Stimulated activated CD4-positive, alpha-beta T cell treated with anti-CD3 and anti-CD28 coated beads, Interleukin-15, amount 100 ng/mL, for 24 hours (primary cell): ENCODE data around the gene ORC1.

Experiments
- DNase-seq: peaks from one replicate; pipeline ENCODE4 v3.0.0-alpha.2; 2020

The ORC1 gene

DNA sequence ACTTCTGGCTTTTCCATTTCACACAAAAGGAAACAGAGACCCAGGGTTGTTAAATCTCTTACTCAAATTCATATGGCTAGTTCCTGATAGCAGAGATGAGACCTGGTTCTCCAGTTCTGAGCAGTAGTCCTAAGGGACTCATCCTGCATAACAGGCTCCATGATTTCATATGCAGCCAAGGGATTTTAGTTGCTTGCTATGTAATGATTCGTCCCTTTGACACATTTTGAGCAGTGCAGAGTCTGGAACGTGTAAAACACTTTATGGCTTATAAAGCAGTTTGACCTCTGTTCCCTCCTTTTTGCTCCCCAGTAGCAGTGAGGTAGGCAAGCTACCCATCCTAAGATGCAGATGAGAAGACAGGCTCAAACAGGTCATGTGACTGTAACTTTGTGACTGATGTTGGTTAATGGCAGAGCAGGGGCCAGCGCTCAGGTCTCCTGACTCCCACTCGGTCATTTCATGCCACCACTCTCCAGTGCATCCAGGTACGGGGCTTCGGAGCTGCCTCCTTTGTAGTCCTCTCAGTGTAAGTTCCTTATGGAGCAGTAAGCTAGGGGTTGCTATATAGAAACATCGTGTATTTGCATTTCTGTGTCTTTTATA lies 62.5 kb downstream of the ORC1 start:
- no peak for DNase-seq

GRCh38 chr1:52337439-52337838 lies 66.8 kb downstream of the ORC1 start:
- no peak for DNase-seq

DNA sequence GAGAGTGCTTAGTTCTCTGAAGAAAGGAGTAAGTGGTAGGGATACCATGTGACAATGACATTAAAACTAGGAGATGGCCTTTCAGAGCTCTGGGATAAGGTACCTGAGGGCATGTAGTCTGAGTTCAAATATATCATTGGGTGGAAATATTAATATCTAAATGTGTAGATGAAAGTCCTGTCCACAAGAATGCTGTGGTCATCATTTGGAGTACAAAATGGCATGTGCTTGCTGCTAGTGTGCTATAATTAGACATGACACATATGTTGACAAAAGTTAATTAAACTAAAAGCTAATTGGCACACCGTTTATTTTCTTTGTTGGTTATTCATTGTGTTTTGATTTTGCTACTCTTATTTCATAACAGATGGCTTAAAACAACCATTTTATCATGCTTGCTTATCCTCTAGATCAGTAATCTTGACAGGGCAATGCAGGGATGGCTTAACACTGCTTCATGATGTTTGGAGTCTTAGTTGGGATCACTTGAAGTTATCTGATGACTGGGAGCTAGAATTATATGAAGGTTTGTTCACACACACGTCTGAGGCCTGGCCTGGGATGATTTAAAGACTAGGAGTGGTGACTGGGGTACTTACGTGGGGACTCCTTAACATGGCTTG lies 69.2 kb downstream of the ORC1 start:
- DNase-seq: no peak

GRCh38 chr1:52332411-52332810 lies 71.8 kb downstream of the ORC1 start:
- no peak for DNase-seq

DNA sequence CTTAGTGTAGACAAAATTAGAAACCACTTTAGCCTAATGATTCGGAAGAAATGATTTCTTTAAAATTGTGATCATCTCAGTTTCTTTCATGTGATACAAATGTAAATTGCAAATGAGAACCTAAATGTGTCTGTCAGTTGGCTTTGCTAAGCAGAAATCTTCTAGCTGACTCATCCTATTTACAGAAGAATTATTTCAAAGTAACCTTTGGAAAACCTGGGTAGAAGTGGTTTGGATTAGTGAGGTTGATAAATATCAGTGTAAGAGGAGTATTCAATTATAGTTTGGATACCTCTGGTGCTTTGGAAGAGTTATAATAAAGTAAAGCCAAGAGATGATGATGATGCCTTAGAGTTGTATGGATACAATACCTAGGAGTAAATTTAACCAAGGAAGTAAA lies 75.6 kb downstream of the ORC1 start:
- DNase-seq: no peak

DNA sequence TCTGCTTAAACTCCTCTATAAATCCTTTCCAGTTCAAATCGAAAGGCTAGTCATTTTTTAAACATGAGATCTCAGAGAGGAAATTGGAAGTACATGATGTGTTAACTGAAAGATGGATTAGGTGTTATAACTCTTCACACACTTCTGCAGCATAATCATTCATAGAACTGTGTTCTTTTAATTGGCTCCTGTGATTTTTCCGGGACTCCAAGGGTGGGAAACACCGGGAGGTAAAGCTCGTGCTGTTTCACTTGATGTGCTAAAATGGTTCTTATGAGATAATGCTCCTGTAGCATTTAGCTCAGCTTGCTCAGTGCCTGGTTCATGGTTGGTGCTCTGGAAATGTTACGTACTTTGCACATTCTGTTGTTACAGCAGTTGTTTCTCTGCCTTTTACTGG lies 78.4 kb downstream of the ORC1 start:
- no peak for DNase-seq

GRCh38 chr1:52323731-52324130 lies 80.5 kb downstream of the ORC1 start:
- no peak for DNase-seq
